Stimulated activated CD4-positive, alpha-beta T cell treated with anti-CD3 and anti-CD28 coated beads, Interleukin-4, amount 100 ng/mL, for 48 hours (primary cell): ENCODE results near the gene FEZ2.
"Not testable (repeated sequence)": the region's sequence is repeated elsewhere in the genome, so short reads cannot be mapped to it uniquely, and the experiment has no call there.

Experiments used
- DNase-seq, 2 donors: peaks; one replicate each; pipeline ENCODE4 v3.0.0-alpha.2; 2020; ENCODE audit warnings: low read depth in 2 of 2

FEZ2 gene, protein sequence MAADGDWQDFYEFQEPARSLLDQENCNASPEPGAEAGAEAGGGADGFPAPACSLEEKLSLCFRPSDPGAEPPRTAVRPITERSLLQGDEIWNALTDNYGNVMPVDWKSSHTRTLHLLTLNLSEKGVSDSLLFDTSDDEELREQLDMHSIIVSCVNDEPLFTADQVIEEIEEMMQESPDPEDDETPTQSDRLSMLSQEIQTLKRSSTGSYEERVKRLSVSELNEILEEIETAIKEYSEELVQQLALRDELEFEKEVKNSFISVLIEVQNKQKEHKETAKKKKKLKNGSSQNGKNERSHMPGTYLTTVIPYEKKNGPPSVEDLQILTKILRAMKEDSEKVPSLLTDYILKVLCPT

DNA sequence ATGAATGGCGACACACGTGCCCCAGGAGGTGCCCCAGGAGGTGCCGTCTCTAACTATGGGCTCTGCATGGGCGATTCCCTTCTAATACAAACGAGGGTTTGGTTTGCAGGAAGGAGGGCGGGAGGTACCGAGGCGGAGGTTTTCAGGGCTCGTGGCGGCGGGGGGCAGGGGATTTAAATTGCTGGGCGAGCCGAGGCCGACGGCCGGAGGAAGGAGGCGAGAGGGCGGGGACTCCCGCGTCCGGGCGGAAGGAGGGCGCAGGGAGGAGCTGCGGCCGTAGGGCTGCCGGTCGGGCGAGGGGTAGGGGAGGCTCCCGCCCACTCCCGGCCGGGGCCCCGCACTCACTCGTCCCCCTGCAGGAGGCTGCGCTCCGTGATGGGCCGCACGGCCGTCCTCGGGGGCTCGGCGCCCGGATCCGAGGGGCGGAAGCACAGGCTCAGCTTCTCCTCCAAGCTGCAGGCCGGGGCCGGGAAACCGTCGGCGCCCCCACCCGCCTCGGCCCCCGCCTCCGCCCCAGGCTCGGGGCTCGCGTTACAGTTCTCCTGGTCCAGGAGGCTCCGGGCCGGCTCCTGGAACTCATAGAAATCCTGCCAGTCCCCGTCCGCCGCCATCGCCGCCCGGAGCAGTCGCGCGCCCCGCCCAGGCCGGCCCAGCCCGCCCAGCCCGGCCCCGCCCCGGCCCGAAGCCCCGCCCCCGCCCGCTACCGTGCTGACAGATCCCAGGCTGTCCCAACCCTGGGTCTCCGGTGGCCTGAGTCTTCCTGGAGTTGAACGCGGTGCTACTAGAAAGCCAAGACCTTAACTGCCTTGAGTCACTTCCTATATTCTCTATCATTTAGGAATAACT is at the start of gene FEZ2:
Gene FEZ2 (minus strand): TSS at position 637 of the 846 bp plus-strand sequence. CDS start 26 bp downstream, at position 611.
- DNase-seq, result peak; percentile 54 to 70

DNA sequence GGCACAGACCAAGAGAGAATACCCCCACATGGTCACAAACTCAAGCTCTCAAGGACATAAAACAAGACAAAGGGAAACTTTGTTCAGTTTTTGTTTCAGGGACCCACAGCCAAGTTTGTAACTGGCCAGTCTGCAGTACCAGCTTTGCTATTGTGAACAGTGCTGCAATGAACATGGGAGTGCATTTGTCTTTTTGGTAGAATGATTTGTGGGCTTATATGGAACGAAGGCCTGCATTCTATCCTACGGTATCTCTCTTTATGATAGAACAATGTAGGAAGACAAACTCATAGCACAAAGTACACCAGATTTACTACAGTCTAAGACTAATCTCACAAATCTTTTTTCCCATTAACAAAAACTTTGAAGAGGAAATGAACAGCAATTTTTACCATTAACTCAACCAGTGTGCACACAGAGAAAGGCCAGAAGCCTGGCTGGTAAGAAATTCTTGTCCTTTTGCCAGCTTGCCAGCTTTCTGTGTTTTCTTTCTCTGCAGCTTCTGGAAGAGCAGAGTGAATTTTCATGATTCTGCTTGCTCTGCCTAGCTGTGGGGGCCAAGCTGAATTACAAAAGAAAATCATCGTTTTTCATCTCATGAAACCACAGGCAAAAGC is 37.1 kb upstream of the FEZ2 start:
- DNase-seq, result no peak

GRCh38 chr2:36633470-36634092 is 35.6 kb upstream of the FEZ2 start:
- DNase-seq, result no peak

DNA sequence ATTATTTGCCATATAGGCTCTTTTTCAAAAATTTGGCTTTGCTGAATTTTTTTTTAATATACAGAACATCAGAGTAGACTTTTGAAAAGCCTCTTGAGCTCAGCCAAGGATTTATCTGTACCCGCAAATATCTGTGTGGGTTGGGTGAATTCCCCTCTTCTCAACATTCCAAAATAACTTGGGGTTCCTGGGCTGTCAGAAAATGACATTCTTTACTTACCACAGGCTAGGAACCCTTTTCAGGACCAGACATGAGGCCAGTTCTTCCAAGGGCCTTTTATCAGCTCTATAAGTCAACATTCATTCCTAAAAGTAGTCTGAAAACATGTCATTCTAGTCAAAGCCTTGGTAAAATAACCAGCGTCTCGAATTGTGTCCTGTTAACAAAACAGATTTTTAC is 28.8 kb upstream of the FEZ2 start:
- no peak for DNase-seq

GRCh38 chr2:36626071-36626470 is 28.1 kb upstream of the FEZ2 start:
- no peak for DNase-seq

DNA sequence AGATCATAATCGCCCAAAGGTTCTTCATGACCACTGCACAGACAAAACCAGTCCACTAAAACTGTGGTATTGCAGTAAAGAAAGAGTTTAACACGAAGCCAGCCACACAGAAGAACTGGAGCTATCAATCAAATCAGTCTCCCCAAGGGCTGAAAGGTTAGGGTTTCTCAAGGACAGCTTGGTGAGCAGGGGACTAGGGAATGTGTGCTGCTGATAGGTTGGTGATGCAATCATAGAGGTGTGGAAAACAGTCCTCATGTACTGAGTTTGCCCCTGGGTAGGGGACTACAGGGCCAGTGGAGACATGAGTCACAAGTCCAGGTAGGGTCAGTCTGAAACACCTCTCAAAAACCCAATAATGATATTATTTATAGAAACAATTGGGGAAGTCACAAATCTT is 27.3 kb upstream of the FEZ2 start:
- DNase-seq, result no peak

DNA sequence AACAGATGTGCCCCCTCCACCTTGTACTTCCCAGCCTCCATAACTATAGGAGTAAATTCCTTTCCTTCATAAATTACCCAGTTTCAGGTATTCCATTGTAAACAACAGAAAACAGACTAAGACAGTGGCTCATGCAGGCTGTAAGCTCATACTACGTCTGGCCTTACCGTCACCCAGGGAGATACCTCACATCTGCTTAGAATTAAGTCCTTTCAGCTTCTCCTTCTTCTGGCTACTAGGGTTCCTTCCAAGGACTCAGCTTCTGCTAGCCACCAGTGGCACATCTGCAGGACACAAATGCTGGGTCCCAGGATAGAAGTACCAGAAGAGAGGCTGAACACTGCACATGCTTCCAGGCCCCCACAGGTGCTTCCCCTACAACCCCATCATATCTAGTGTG is 22.4 kb upstream of the FEZ2 start:
- no peak for DNase-seq

- no peak for DNase-seq
Measured at GRCh38 chr2:36618381-36618780, 20.4 kb upstream of the FEZ2 start.

- DNase-seq, result no peak
Measured at GRCh38 chr2:36616947-36617346, 19.0 kb upstream of the FEZ2 start.

DNA sequence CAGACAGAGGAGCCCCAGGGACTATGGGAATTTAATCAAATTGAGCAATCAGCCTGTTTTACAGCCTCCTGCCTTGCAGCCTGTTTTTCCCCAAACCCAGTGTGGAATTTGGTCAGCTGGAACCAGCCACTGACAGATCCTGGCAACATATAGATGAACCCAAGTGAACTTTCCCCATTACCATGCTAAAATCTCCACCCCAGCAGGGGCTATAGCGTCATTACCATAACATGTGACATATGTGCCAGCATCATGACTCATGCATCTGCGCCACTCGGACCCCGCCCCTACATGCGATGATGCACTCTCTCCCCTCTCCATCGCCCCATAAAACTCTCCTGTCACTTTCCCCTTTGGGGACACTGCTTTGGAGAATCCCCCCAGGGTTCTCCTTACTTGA is 17.3 kb upstream of the FEZ2 start:
- no peak for DNase-seq

GRCh38 chr2:36613801-36614200 is 15.8 kb upstream of the FEZ2 start:
- DNase-seq, result no peak

GRCh38 chr2:36611316-36611990 is 13.5 kb upstream of the FEZ2 start:
- DNase-seq, result no peak

DNA sequence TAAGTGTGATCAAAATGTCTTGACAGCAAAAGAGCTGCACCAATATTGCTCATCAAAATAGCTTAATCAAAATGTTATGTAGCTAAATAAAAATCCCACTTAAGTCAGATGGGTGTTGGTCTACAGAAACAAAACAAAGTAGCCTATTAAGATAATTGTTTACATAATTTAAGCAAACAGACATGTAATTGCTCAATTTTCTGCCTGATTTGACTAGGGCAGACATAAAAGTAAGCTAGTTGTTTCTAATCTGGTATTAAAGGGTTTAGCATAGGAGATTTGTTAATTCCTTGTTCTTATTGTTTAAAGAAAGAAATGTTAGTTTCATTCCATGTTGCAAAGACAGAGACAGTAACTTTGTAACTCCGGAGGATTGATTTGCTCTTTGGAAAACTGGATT is 11.5 kb upstream of the FEZ2 start:
- no peak for DNase-seq

DNA sequence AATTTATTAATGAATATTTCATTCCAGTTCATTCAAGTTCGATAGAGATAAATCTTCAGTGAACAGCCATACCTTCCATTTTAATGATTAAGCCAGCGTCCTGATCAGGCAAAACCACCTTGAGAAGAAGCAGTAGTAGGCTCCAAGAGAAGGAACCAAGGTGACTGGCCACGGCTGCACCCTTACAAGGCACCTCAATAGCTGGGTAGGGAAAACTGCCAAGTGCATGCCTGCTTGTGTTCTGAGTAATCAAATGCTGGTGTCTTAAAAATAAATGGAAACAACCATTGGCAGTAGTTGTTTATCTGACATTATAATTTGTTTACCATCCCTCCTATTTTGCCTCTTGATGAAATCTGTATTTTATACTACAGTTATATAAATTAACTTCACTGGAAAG is 10.0 kb upstream of the FEZ2 start:
- no peak for DNase-seq

DNA sequence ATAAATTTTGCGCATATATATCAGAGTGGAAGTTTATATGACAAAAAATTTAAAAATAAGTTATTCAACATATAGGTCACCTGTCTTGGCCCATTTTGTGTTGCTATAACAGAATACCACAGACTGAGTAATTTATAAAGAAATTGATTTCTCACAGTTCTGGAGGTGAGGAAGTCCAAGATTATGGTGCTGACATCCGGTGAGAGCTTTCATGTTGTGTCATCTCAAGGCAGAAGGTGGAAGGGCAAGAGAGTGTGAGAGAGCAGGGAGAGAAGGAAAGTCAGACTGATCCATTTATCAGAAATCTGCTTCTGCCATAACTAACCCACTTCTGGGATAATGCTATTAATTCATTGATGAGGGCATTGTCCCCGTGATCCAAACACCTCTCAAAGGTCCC is 9.0 kb upstream of the FEZ2 start:
- no peak for DNase-seq

- DNase-seq, result no peak
Measured at GRCh38 chr2:36605273-36605672, 7.3 kb upstream of the FEZ2 start.

- not testable (repeated sequence) for DNase-seq
Measured at GRCh38 chr2:36603629-36604028, 5.7 kb upstream of the FEZ2 start.

DNA sequence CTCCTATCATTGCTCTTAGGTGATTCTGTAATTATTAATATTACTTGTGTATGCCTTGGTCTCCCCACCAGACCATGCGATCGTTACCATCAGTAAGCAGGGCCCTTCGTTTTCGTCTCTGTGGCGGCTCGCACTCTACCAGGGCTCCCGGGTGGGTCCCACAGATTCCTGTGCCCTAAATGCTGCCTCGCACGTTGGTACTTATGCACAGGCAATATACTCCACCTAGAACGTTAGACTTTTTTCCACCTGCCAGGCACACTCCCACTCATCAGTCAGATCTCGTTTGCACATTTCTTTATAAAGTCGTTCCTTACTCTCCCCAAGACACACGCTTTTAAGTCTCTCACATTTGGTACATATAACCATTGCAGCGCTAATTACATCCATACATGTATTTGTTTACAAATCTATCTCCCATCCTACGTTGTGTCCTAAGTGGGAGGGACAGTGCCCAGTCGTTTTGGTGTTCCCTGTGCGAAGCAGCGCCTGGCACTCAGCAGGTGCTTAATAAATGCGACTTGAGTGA is 901 bp downstream of the FEZ2 start:
- DNase-seq, result no peak

- DNase-seq, result no peak
Measured at GRCh38 chr2:36596397-36596796, 1.6 kb downstream of the FEZ2 start.

- no peak for DNase-seq
Measured at GRCh38 chr2:36594849-36595248, 3.1 kb downstream of the FEZ2 start.

GRCh38 chr2:36589230-36589630 is 8.7 kb downstream of the FEZ2 start:
- no peak for DNase-seq
